Skeletal muscle tissue (tissue), 4 donors: ENCODE results near the gene EVI5. TPM values are rescaled to one million over a fixed set of nuclear protein-coding genes. Genes with fewer than 3 reads are reported as not detected.
"Not testable (repeated sequence)": the region's sequence is repeated elsewhere in the genome, so short reads cannot be mapped to it uniquely, and the experiment has no call there.

Experiments used
- H3K27ac ChIP-seq: one replicate; pipeline ENCODE4 v1.7.0; 2013; ENCODE audit warnings: mild to moderate bottlenecking, low read depth, low read length, inconsistent platforms
- H3K27me3 ChIP-seq, 3 donors: one replicate each; pipeline ENCODE4 v1.7.0; 2013; ENCODE audit warnings: low read length in 3 of 3; ENCODE audit not compliant: control insufficient read depth in 3 of 3, insufficient read depth in 3 of 3
- H3K36me3 ChIP-seq, 3 donors: one replicate each; pipeline ENCODE4 v1.7.0; 2013; ENCODE audit warnings: low read length in 3 of 3; ENCODE audit not compliant: control insufficient read depth in 3 of 3, insufficient read depth in 3 of 3
- H3K4me1 ChIP-seq, 3 donors: one replicate each; pipeline ENCODE4 v1.7.0; 2013; ENCODE audit warnings: low read length in 3 of 3, mild to moderate bottlenecking in 3 of 3; ENCODE audit not compliant: control insufficient read depth in 3 of 3, insufficient read depth in 3 of 3
- H3K4me3 ChIP-seq, 3 donors: one replicate each; pipeline ENCODE4 v1.7.0; 2013; ENCODE audit warnings: low read length in 3 of 3
- H3K9ac ChIP-seq, 3 donors: one replicate each; pipeline ENCODE4 v1.7.0; 2013; ENCODE audit warnings: low read length in 3 of 3, mild to moderate bottlenecking in 3 of 3, moderate library complexity in 2 of 3, low read depth in 1 of 3
- H3K9me3 ChIP-seq, 3 donors: one replicate each; pipeline ENCODE4 v1.7.0; 2013; ENCODE audit warnings: low read length in 3 of 3; ENCODE audit not compliant: control insufficient read depth in 3 of 3
- total RNA-seq: library from RNA; depleted of rRNA; stranded (reverse); fragments of >200 nt; gene quantifications from one replicate; pipeline ENCODE4 v1.2.3, GENCODE V29; 2014
- donor health status: Osteomylitis.

The EVI5 gene
- total RNA-seq, 1 donor from 2014 or later, result 40.7 TPM

DNA sequence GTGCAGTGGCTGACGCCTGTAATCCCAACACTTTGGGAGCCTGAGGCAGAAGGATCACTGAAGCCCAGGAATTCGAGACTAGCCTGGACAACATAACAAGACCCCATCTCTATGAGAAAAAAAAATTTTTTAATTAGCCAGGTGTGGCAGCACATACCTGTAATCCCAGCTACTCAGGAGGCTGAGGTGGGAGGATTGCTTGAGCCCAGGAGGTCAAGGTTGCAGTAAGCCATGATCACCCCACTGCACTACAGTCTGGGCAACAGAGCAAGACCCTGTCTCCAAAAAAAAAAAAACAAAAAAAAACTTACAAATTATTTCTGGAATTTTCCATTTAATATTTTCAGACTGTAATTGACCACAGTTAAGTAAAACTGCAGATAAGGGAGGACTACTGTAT, 11.2 kb downstream of the EVI5 start:
- not testable (repeated sequence) for H3K9ac ChIP-seq, H3K9me3 ChIP-seq, H3K36me3 ChIP-seq, H3K27me3 ChIP-seq, H3K4me1 ChIP-seq, H3K4me3 ChIP-seq, H3K27ac ChIP-seq

DNA sequence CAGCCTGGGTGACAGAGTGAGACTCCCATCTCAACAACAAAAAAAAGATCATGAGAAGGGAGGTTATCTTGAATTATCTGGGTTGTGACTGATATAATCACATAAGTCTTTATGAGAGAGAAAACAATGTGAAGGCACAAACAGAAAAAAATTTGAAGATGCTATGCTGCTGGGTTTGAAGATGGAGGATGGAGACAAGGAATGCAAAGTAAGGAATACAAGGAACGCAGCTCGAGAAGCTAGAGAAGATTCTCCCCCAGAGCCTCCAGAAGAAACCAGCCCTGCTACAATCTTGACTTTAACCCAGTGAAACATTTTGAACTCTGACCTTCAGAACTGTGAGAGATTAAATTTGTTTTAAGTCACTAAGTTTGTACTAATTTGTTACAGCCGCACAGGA, 15.1 kb downstream of the EVI5 start:
- H3K4me3 ChIP-seq, result no peak overlapping the region

GRCh38 chr1:92768915-92769314, 16.0 kb downstream of the EVI5 start:
- H3K9me3 ChIP-seq, result no peaks in the 10 kb centered on the region
- H3K9ac ChIP-seq, result no peak overlapping the region
- no peak overlapping the region for H3K27ac ChIP-seq
- H3K27me3 ChIP-seq, result no peaks in the 10 kb centered on the region
- no peaks in the 10 kb centered on the region for H3K4me1 ChIP-seq
- H3K36me3 ChIP-seq, result no peaks in the 10 kb centered on the region
- no peak overlapping the region for H3K4me3 ChIP-seq

More for the DNA sequence above, 15.1 kb downstream of the EVI5 start:
- Histone ChIP-seq H3K9me3 (no peaks in the 10 kb centered on the region), H3K4me1 (no peaks in the 10 kb centered on the region), H3K27ac (no peak overlapping the region), H3K27me3 (no peaks in the 10 kb centered on the region), H3K9ac (no peak overlapping the region), H3K36me3 (no peaks in the 10 kb centered on the region)

GRCh38 chr1:92768296-92768695, 16.6 kb downstream of the EVI5 start:
- H3K9me3 ChIP-seq, result no peaks in the 10 kb centered on the region
- no peak overlapping the region for H3K27ac ChIP-seq
- H3K27me3 ChIP-seq, result no peaks in the 10 kb centered on the region
- H3K4me1 ChIP-seq, result no peaks in the 10 kb centered on the region
- H3K4me3 ChIP-seq, result no peak overlapping the region
- no peak overlapping the region for H3K9ac ChIP-seq
- no peaks in the 10 kb centered on the region for H3K36me3 ChIP-seq

DNA sequence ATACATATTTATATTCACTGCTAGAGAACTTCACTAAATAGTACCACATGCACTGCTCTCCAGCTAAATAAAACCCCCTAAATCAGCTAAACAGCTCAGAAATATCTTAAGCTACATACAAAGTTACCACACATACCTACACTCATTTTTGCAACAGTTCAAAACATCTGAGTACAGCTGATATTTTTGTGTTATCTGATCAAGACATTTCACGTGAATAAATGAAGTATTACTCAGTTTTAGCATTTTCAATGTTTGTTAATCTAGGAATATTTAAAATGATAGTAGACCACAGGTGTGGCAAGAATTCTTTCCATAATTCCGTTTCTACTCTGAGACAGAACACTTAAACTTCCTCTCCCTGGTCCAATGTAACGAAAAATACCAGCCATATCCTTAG, 20.8 kb downstream of the EVI5 start:
- Histone ChIP-seq H3K4me1 (no peaks in the 10 kb centered on the region), H3K9me3 (no peaks in the 10 kb centered on the region), H3K27ac (no peak overlapping the region), H3K36me3 (no peaks in the 10 kb centered on the region), H3K27me3 (no peaks in the 10 kb centered on the region), H3K4me3 (no peak overlapping the region), H3K9ac (no peak overlapping the region)

DNA sequence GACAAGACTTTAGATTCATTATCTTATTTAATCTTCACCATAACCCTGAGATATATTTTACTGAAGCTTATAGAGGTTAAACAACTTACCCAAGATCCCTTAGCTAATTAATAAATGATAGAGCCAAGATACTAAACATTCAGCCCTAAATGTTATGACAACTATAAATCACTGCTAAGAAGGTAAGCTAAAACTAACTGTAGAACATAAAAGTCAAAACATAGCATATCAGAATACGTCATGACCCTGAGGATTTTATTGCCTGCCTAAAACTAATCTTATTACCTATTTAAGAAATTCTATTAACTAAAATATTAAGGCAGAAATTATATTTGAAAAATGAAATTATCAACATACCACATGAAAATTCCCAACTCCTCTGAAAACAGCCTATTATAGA, 22.6 kb downstream of the EVI5 start:
- Histone ChIP-seq H3K4me3 (no peak overlapping the region), H3K36me3 (no peaks in the 10 kb centered on the region), H3K27ac (no peak overlapping the region), H3K9me3 (no peaks in the 10 kb centered on the region), H3K9ac (no peak overlapping the region), H3K4me1 (no peaks in the 10 kb centered on the region), H3K27me3 (no peaks in the 10 kb centered on the region)

DNA sequence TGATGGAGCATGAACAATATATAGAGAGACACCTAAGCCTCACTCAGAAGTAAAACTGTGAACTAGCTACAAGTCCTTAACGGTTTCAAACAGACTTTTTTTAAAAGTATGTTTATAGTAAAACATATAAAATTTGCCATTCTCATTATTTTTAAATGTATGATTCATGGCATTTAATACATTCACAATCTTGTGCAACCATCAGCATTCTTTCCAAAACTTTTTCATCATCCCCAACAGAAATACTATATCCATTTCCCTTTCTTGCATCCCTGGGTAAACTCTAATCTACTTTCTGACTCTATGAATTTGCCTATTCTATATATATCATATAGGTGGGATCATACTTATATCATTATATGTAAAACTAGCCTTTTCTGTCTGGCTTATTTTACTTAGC, 25.5 kb downstream of the EVI5 start:
- Histone ChIP-seq H3K27me3 (no peaks in the 10 kb centered on the region), H3K9ac (no peak overlapping the region), H3K36me3 (no peaks in the 10 kb centered on the region)

DNA sequence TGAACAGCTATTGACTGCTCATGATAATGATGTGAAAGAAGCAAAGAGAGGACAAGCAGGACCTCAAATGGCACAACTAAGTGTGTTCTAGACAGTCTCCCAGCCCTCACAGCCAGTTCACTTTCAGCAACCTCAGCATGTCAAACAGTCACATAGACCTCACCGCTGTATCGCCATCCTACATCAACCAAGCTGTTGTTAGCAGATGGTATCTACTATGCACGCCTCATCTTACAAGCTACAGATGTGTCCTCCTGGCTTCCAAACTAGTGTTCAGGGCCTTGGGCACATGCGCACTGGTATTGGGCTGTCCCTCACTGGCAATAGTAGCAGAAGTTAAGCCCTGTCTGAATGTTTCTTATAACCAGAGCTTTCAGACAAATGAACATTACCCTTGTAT, 28.4 kb downstream of the EVI5 start:
- no peak overlapping the region for H3K9ac ChIP-seq
- H3K4me1 ChIP-seq, result peaks cover 2 to 14% (median 6%) of the 10 kb centered on the region in 3 donors
- no peaks in the 10 kb centered on the region for H3K9me3 ChIP-seq
- H3K27ac ChIP-seq, result no peak overlapping the region
- no peak overlapping the region for H3K4me3 ChIP-seq
- H3K36me3 ChIP-seq, result no peaks in the 10 kb centered on the region
- no peaks in the 10 kb centered on the region for H3K27me3 ChIP-seq

More for the DNA sequence above, 25.5 kb downstream of the EVI5 start:
- H3K4me3 ChIP-seq, result no peak overlapping the region
- peaks cover 2 to 14% (median 6%) of the 10 kb centered on the region in 3 donors for H3K4me1 ChIP-seq
- no peak overlapping the region for H3K27ac ChIP-seq
- no peaks in the 10 kb centered on the region for H3K9me3 ChIP-seq

- Histone ChIP-seq H3K9me3 (no peaks in the 10 kb centered on the region), H3K9ac (no peak overlapping the region), H3K36me3 (no peaks in the 10 kb centered on the region), H3K4me3 (no peak overlapping the region), H3K4me1 (peaks cover 2 to 14% (median 6%) of the 10 kb centered on the region in 3 donors), H3K27ac (no peak overlapping the region), H3K27me3 (no peaks in the 10 kb centered on the region)
Observed at GRCh38 chr1:92755541-92756461, 29.1 kb downstream of the EVI5 start.

GRCh38 chr1:92754719-92755050, 30.2 kb downstream of the EVI5 start:
- H3K27me3 ChIP-seq, result no peaks in the 10 kb centered on the region
- H3K27ac ChIP-seq, result no peak overlapping the region
- H3K36me3 ChIP-seq, result no peaks in the 10 kb centered on the region
- H3K4me3 ChIP-seq, result no peak overlapping the region
- no peak overlapping the region for H3K9ac ChIP-seq
- H3K9me3 ChIP-seq, result no peaks in the 10 kb centered on the region
- peaks cover 2 to 14% (median 6%) of the 10 kb centered on the region in 3 donors for H3K4me1 ChIP-seq
